ENCODE results near the gene ZEB2. TPM values are rescaled to one million over a fixed set of nuclear protein-coding genes. Genes with fewer than 3 reads are reported as not detected.

Gene ZEB2
- total RNA-seq, 1 donor from 2014 or later: 106 TPM

GRCh38 chr2:144412709-144413108 lies 107.2 kb downstream of the ZEB2 start:
- Histone ChIP-seq H3K9ac (no peak overlapping the region), H3K4me2 (no peak overlapping the region), H3K4me1 (no peaks in the 10 kb centered on the region), H3K4me3 (no peak overlapping the region), H3K79me2 (ENCODE audit: low read depth) (peaks cover 23% of the 10 kb centered on the region), H3K9me3 (ENCODE audit: low read depth) (no peaks in the 10 kb centered on the region), H4K20me1 (ENCODE audit: low read depth) (no peaks in the 10 kb centered on the region), H3K36me3 (peaks cover 7% of the 10 kb centered on the region), H3K27ac (no peak overlapping the region), H3K27me3 (no peaks in the 10 kb centered on the region), H2AFZ (replicated peaks) (no peak overlapping the region), H3F3A (ENCODE audit: low read depth) (no peaks in the 10 kb centered on the region)
- no peak for DNase-seq (ENCODE audit: low spot score)
- TF ChIP-seq EZH2 (IDR thresholded peaks at IDR 0.05): no peak
- TF ChIP-seq CTCF (IDR thresholded peaks at IDR 0.05): no peak
- no peak for TF ChIP-seq EZH2phosphoT487 (IDR thresholded peaks at IDR 0.05)
- H3K4me1 Mint-ChIP-seq: peaks cover 8% of the 10 kb centered on the region
- H3K27ac Mint-ChIP-seq: no peak overlapping the region
- H3K36me3 Mint-ChIP-seq: peaks cover 46% of the 10 kb centered on the region
- no peaks in the 10 kb centered on the region for H3K27me3 Mint-ChIP-seq (ENCODE audit: insufficient read depth, low read depth)
- no peaks in the 10 kb centered on the region for H3K9me3 Mint-ChIP-seq
- no peak overlapping the region for H3K4me3 Mint-ChIP-seq

- no peak overlapping the region for H3K27ac ChIP-seq
- H3K4me2 ChIP-seq: no peak overlapping the region
- H3K27me3 Mint-ChIP-seq (ENCODE audit: insufficient read depth, low read depth): no peaks in the 10 kb centered on the region
- no peak for TF ChIP-seq EZH2phosphoT487 (IDR thresholded peaks at IDR 0.05)
- TF ChIP-seq CTCF (IDR thresholded peaks at IDR 0.05): no peak
- no peak for TF ChIP-seq EZH2 (IDR thresholded peaks at IDR 0.05)
- DNase-seq (ENCODE audit: low spot score): no peak
- no peaks in the 10 kb centered on the region for H3K9me3 ChIP-seq (ENCODE audit: low read depth)
- no peaks in the 10 kb centered on the region for H3K9me3 Mint-ChIP-seq
- no peak overlapping the region for H2AFZ ChIP-seq (replicated peaks)
- peaks cover 42% of the 10 kb centered on the region for H3K36me3 Mint-ChIP-seq
- H3K27me3 ChIP-seq: no peaks in the 10 kb centered on the region
- no peaks in the 10 kb centered on the region for H3K36me3 ChIP-seq
- no peak overlapping the region for H3K4me3 Mint-ChIP-seq
- no peaks in the 10 kb centered on the region for H3K4me1 ChIP-seq
- H3F3A ChIP-seq (ENCODE audit: low read depth): no peaks in the 10 kb centered on the region
- peaks cover 8% of the 10 kb centered on the region for H3K4me1 Mint-ChIP-seq
- H3K27ac Mint-ChIP-seq: no peak overlapping the region
- no peaks in the 10 kb centered on the region for H4K20me1 ChIP-seq (ENCODE audit: low read depth)
- H3K4me3 ChIP-seq: no peak overlapping the region
- H3K9ac ChIP-seq: no peak overlapping the region
- H3K79me2 ChIP-seq (ENCODE audit: low read depth): peaks cover 17% of the 10 kb centered on the region
Observed at GRCh38 chr2:144411473-144411872, 108.4 kb downstream of the ZEB2 start.

- H3K4me1 Mint-ChIP-seq: peaks cover 8% of the 10 kb centered on the region
- no peak for DNase-seq (ENCODE audit: low spot score)
- H3K4me3 ChIP-seq: no peak overlapping the region
- TF ChIP-seq EZH2phosphoT487 (IDR thresholded peaks at IDR 0.05) (no peak), CTCF (IDR thresholded peaks at IDR 0.05) (no peak), EZH2 (IDR thresholded peaks at IDR 0.05) (no peak)
- no peaks in the 10 kb centered on the region for H3K27me3 Mint-ChIP-seq (ENCODE audit: insufficient read depth, low read depth)
- H2AFZ ChIP-seq (replicated peaks): no peak overlapping the region
- no peaks in the 10 kb centered on the region for H3K36me3 ChIP-seq
- H3K79me2 ChIP-seq (ENCODE audit: low read depth): peaks cover 16% of the 10 kb centered on the region
- H3K27ac Mint-ChIP-seq: no peak overlapping the region
- no peaks in the 10 kb centered on the region for H4K20me1 ChIP-seq (ENCODE audit: low read depth)
- H3K36me3 Mint-ChIP-seq: peaks cover 41% of the 10 kb centered on the region
- H3K27me3 ChIP-seq: no peaks in the 10 kb centered on the region
- no peak overlapping the region for H3K9ac ChIP-seq
- no peak overlapping the region for H3K27ac ChIP-seq
- no peaks in the 10 kb centered on the region for H3K9me3 ChIP-seq (ENCODE audit: low read depth)
- no peaks in the 10 kb centered on the region for H3K9me3 Mint-ChIP-seq
- no peaks in the 10 kb centered on the region for H3F3A ChIP-seq (ENCODE audit: low read depth)
- no peak overlapping the region for H3K4me2 ChIP-seq
- H3K4me1 ChIP-seq: no peaks in the 10 kb centered on the region
- H3K4me3 Mint-ChIP-seq: no peak overlapping the region
Observed at GRCh38 chr2:144409241-144409640, 110.7 kb downstream of the ZEB2 start.
